ENCODE data around the gene RUNX3. TPM values are rescaled to one million over a fixed set of nuclear protein-coding genes. Genes with fewer than 3 reads are reported as not detected.

Gene RUNX3
- total RNA-seq, 1 donor from 2014 or later: 0.06 TPM

GRCh38 chr1:24963943-24964693, 34.0 kb upstream of the RUNX3 start:
- no peak for DNase-seq (ENCODE audit: extremely low read depth, low read depth, low spot score)

GRCh38 chr1:24963099-24963872, 33.2 kb upstream of the RUNX3 start:
- DNase-seq (ENCODE audit: extremely low read depth, low read depth, low spot score): no peak

DNA sequence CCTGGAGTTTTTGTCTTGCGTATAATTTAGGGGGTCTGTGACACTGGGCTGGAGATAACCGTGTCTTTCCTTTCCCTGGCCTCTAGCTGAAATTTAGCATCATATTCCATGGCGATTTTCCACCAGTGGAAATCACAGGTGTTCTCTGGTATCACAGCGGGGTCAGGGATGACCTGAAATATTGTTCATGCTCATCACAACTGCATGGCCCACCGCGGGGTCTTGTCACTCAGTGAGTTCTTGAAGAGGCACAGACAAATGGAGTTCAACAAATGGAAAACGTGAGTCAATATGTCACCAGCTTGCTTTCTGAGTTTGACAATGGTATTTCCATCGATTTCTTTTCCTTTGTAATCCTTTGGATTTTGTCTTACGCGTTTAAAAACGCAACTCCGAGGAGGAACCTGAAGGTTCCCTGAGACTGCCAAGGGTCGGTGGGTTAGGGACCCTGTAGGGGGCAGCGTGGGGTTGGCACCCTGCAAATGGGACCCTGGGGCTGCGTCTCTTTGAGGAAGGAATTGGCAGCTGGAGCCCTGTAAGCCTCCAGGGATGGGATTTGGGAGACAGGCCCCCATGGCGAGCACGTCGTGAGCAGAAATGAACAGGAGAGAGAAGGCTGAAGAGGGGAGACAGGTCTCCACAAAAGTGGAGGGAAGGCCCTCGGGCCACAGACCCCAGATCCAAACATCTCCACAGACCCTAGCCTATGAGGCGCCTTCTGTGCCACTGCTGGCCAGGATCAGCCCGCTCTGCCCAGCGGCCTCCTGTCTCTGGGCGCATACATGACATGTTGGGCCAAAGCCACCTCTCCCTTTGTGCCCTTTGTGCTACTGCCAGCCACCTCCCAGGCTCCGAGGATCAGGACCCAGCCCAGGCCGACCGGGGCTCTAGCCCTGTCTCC, 32.1 kb upstream of the RUNX3 start:
- DNase-seq (ENCODE audit: extremely low read depth, low read depth, low spot score): no peak

DNA sequence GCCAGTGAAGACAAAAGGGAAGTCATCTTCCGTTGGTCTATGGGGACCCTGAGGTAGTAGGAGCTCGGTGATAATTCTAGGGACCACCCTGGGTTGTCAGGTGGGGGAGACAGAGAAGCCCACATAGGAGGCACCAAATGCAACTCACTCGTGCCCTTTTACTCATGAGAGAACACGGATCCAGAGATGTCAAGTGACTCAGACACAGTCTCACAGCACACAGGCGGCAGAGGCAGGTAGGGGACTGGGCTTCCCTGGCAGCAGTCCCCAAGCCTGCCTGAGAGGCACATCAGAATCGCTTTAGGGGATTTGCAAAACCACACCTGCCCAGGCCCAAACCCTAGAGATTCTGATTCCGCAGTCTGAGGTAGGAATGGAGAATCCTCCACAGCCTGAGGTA, 31.3 kb upstream of the RUNX3 start:
- no peak for DNase-seq (ENCODE audit: extremely low read depth, low read depth, low spot score)

- DNase-seq (ENCODE audit: extremely low read depth, low read depth, low spot score): no peak
These were observed 30.2 kb upstream of the RUNX3 start for GRCh38 chr1:24960071-24960801.

- DNase-seq (ENCODE audit: extremely low read depth, low read depth, low spot score): no peak
These were observed 29.5 kb upstream of the RUNX3 start for GRCh38 chr1:24959623-24959975.

- no peak for DNase-seq (ENCODE audit: extremely low read depth, low read depth, low spot score)
These were observed 28.9 kb upstream of the RUNX3 start for GRCh38 chr1:24958766-24959622.

DNA sequence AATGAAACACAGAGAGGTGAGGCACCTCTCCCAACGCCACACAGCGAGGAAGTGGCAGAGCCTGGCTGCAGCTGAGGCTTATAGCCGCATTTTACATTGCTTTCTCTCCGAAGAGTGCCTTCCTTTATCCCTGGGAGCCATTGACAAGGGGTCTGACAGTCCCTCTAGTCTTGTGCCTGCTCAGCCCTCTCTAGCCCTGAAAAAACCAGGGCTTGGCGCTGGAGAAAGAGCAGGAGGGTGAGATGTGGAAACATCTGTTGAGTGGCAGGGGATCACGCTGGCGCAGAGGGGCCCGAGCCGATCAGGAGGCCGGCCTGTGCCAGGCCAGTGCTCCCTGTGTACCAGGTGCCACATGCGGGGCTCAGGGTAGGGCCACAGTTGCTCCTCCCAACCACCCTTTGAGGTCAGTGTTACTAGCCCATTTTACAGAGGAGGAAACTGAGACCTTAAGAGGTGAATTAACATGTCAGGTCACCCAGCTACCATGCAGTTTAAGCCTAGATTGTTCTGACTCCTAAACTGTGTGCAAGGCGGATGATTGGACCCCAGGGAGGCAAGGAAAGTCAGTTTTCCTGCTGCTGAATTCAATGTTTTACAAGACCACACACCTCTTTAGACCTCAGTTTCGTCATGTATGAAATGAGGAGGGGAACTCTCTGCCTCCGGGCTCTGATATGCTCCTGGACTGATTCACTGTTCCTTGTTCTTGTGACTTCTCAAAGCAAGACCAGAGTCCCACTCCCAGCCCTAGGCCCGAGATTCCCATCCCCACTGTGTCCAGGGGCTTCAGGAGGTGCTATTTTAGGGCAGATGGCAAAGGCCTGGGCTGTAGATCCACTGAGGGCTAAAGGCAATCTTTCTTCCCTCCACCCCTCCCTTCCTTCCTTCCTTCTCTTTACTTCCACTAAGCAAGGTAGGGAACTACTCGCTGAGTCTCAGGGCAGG, 28.0 kb upstream of the RUNX3 start:
- no peak for DNase-seq (ENCODE audit: extremely low read depth, low read depth, low spot score)

- DNase-seq (ENCODE audit: extremely low read depth, low read depth, low spot score): no peak
These were observed 27.1 kb upstream of the RUNX3 start for GRCh38 chr1:24957016-24957807.

GRCh38 chr1:24955779-24956365, 25.8 kb upstream of the RUNX3 start:
- no peak for DNase-seq (ENCODE audit: extremely low read depth, low read depth, low spot score)

DNA sequence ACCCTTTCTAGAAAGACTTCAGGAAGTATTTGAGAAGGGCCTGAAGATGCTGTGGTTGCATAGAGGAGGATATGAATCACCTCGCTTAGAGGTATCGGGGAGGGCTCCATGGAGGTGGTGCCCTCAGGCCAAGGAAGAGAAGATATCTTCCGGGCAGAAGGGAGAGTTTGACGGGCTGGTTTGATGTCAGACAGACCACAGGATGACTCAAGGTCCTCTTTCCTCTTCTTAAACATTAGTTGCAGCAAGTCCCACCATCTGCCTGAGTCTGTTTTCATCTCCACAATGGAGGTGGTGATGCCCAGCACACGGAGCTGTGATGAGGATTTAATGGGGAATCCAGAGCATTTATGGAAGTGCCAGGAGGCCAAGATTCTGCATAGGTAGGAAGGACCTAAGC, 25.1 kb upstream of the RUNX3 start:
- DNase-seq (ENCODE audit: extremely low read depth, low read depth, low spot score): no peak

DNA sequence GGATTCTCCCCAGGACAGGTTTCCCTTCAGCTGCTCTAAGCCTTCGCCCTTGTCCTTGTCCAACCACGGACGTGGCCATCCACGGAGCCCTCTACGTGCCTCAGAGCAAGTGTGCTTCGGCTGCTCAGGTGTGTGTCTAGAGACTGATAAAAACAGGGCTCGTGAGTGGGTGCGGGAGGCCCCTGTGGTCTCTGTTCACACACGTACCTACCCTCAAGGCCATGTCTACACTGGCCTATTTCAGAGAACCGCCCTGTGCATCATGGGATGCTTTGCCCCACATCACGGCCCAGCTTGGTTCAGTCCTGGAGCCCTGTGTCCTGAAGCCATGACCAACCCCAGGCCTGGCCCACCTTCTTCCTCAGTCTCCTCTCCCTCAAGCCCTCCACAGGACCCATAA, 24.6 kb upstream of the RUNX3 start:
- DNase-seq (ENCODE audit: extremely low read depth, low read depth, low spot score): no peak

DNA sequence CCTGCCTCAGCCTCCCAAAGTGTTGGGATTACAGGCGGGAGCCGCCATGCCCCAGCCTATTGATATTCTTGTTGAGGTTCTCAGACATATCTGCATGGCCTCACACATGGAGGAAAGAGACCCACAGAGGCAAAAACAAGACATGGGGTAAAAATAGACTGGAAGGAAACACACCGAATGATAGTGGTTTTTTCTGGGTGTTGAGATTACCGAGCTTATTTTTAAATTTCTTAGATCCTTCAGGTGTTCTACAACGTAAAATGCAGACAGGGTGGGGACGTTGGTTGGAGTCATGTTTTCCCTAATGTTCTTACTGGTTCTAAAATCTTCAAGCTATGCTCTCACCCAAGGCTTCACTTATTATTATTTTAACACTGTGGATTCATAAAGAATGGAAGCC, 23.9 kb upstream of the RUNX3 start:
- DNase-seq (ENCODE audit: extremely low read depth, low read depth, low spot score): no peak

- no peak for DNase-seq (ENCODE audit: extremely low read depth, low read depth, low spot score)
These were observed 22.4 kb upstream of the RUNX3 start for GRCh38 chr1:24952413-24952841.

DNA sequence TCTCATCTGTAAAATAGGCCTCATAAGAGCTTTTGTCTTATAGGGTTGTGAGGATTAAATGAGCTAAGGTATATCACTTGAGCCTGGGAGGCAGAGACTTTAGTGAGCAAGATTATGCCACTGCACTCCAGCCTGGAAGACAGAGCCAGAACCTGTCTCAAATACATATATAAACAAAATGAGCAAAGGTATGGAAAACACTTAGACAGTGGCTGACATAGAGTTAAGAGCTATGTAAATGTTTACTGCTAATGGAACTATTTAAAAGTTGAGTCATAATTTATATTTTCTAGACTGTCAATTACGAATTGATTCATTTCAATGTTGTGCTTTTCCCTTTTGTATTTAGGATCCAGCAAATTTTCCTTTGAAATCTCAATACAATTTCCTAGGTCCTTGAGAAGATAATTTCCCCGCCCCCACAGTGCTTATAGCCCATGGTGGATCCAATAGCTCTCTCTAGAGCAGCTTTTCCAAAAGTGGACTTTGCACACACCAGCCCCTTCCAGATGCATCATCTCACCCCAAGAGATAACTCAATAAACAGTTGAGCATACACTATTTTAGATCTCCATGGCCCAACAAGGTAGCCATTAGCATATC, 21.8 kb upstream of the RUNX3 start:
- DNase-seq (ENCODE audit: extremely low read depth, low read depth, low spot score): no peak

DNA sequence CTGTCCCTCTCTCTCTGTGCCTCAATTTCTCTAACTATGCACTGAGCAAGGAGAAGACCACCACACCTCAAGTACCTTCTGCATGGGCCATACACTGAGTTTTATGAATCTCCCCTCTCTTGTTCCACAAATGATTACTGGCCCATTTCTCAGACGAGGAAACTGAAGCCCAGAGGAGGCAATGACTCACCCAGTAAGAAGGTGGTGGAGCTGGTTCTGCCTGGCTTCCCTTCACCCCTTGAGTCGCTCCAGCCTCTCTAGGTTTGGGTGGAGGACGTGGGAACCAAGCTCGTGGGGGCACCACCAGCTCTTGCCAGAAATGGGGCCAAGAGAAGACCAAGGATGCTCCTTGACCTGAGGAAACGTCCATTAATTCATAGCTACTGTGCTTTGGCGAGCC, 21.3 kb upstream of the RUNX3 start:
- no peak for DNase-seq (ENCODE audit: extremely low read depth, low read depth, low spot score)

GRCh38 chr1:24949331-24949881, 19.3 kb upstream of the RUNX3 start:
- DNase-seq (ENCODE audit: extremely low read depth, low read depth, low spot score): no peak
